Hepatocyte (in vitro differentiated cells): ENCODE data around the gene JRKL.
A peak's percentile ranks its signal among the peaks of the same experiment; 100 is the strongest.

Experiments
- CTCF ChIP-seq: fragments of 200-600 bp; sonication (generic); IDR thresholded peaks from 2 replicates; pipeline ENCODE4 v1.5.1; 2016; ENCODE audit warnings: antibody characterized with exemption, mild to moderate bottlenecking; ENCODE audit not compliant: poor library complexity
- EZH2 ChIP-seq: fragments of 200-600 bp; sonication (generic); IDR thresholded peaks from 2 replicates; pipeline ENCODE4 v1.6.1; 2016; ENCODE audit warnings: antibody characterized with exemption, mild to moderate bottlenecking, borderline replicate concordance
- EZH2phosphoT487 ChIP-seq: fragments of 200-600 bp; sonication (generic); IDR thresholded peaks from one replicate; pipeline ENCODE4 v1.6.1; 2018; ENCODE audit warnings: antibody characterized with exemption, mild to moderate bottlenecking, low read depth, moderate library complexity; ENCODE audit not compliant: unreplicated experiment, severe bottlenecking

GRCh38 chr11:96342961-96343711 lies 46.7 kb upstream of the JRKL start, which contains the start of gene MAML2:
- TF ChIP-seq CTCF = peak; percentile 99
- TF ChIP-seq EZH2phosphoT487 = no peak
- TF ChIP-seq EZH2 = no peak
